ENCODE data around the gene SMC6.

SMC6 gene

DNA sequence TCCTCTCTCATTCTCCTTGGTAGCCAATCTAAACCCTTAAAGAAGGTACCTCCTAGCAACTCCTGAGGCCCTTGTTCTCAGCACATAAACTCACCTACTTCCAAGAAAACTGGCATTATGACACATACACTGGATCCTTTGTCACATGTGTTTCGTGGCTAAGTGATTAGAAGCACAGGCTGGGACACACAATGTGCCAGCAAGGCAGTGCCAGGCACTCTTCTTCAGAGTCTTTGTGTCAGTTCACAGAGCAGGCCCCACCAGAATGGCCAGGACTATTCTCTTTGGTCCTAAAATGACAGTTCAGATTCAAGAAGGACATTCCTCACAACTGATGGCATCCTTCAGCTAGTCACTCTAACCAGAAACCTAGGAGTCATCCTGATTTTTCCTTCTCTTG lies 40.3 kb downstream of the SMC6 start:
- DNase-seq: peak; percentile 32

- DNase-seq: no peak
Measured at GRCh38 chr2:17710547-17711248, 42.9 kb downstream of the SMC6 start.

- DNase-seq: no peak
Measured at GRCh38 chr2:17709897-17710296, 43.7 kb downstream of the SMC6 start.

GRCh38 chr2:17708501-17708900 lies 45.1 kb downstream of the SMC6 start:
- DNase-seq: no peak

DNA sequence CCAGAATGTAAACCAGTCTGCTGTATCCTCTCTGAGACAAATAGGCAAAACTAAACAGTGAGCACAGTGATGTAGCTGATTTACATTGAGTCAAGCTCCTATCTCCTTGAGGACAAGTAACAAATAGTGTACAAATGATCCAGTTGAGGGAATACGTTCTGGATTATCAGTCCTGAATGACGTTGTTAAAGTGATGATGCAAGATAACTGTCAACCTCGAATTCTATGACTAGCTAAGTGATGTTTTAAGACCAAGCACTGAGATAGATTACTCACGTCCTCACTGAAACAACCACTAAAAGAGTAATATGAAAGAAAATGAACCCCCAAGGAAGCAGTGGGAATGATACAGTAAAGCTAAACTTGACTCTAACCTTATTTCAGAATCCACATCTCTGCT lies 46.8 kb downstream of the SMC6 start:
- no peak for DNase-seq

- DNase-seq: no peak
Measured at GRCh38 chr2:17690776-17691175, 62.8 kb downstream of the SMC6 start.

DNA sequence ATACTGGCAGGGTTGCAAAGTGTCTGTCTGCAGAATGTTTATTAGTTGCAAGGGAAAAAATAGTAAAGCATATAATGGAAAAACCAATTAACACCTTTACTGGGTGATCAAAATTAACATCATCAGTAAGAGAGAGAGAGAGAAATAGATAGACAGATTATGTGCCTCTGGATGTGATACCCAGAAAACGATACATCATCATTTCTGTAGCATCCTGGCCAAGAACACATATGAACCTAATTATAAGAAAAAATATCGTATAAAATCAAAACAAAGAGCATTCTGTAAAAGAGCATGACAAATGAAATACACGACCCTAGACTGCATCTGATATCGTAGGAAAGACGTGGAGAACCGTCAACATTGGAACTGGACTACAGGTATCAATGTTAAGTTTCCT lies 64.6 kb downstream of the SMC6 start:
- no peak for DNase-seq

GRCh38 chr2:17688600-17688999 lies 65.0 kb downstream of the SMC6 start:
- DNase-seq: no peak

DNA sequence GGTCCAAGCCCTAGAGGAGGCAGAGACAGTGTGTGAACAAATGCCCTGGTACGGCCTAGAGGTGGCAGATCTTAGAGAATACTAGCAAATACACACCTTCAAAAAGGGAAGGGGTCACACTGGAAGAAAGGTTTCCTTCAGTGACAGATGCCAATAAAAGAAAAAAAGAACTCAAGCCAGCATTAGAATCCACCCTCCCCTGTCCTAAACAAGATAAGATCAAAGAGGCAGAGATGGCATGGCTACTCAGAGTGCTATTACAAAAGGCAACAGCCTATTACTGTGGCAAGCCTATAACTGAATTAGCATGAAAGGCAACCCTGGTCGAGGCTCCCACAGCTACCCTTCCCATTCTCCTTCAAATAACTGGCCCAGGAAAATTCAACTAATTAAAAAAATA lies 69.6 kb downstream of the SMC6 start:
- DNase-seq: no peak

DNA sequence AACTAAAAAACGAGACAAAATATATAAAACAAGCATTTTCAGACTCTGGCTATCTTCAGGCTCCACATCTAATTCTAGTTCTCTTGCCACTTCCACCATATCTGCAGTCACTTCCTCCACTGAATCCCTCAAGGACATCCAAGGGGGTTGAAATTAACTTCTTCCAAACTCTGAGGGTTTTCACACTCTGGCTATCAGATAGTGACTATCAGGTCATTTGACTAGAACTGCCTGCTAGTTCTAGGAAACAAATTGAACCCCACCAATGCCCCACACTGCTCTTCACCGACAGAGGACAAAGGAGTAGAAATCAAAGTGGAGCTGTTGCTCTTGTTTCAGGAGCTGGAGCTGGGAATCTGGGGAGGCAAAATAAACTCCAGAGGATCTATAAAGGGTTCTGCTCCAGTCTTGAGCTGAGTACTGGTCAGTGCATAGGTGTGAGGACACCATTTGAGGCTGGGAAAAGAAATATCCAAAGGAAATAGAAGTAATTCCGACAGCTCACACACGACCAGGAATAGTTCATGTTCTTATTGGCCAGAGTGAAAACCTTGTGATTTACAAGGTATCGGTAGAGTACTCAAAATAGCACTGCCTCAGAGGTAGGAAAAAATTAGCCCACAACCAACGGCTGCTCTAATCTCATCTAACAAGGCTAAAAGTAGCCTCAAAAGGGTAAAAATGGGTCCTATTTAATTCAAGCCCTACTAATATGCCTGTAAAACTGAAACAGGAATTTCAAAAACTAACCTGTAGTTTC lies 71.3 kb downstream of the SMC6 start:
- no peak for DNase-seq

DNA sequence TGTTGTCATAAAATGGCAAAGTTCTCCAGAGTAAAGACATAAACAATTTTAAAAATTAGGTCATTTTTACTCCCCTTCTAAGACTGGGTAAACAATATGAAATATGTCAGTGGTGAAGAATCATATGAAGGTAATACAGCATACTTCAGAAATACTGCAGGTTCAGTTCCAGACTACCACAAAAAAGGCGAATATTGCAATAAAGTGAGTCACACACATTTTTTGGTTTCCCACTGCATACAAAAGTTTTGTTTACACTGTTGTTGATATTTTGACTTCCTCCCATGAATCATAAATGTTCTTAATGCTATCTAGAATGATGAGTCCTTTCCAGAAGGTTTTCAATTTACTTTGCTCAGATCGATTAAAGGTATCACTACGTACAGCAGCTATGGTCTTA lies 73.5 kb downstream of the SMC6 start:
- no peak for DNase-seq

GRCh38 chr2:17674817-17675216 lies 78.8 kb downstream of the SMC6 start:
- DNase-seq: no peak

GRCh38 chr2:17672583-17673317 lies 80.9 kb downstream of the SMC6 start:
- DNase-seq: no peak

GRCh38 chr2:17667898-17668297 lies 85.7 kb downstream of the SMC6 start:
- DNase-seq: no peak

DNA sequence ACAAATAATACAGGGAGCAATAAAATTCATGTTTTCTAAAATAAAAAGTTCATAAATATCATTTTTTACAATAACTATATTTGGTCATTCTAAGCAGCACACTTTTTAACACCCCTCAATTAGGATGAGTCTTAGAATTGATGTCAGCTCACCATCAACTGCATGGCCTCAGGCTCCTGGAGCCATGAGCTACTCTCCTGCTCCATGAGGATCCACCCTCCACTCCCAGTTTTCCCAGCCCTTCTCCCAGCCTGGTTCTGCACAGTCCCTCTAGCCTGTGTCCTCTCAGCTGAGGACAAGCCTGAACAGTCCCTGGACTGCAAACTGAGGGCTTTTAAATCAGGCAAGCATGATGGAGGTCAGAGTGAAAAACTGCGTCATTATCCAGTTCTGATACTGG lies 89.1 kb downstream of the SMC6 start:
- DNase-seq: no peak

- no peak for DNase-seq
Measured at GRCh38 chr2:17662723-17663122, 90.9 kb downstream of the SMC6 start.

- no peak for DNase-seq
Measured at GRCh38 chr2:17661460-17661859, 92.2 kb downstream of the SMC6 start.

DNA sequence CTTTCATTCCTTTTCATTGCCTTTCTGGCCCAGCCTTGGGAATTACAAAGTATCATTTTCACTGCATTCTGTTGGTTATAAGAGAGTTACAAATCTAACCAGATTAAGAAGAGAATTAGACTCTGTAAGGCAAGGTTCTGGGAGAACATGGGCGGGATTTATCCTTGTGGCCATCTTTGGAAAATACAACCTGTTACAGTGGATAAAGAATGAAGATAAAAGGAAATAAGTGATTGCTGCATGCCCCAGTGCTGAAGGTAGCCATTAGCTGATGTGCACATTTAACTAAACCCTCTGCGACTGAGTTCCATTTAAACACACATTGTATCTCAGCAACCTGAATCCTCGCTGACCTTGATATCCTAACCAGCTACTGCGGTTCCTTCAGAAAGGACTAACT lies 93.4 kb downstream of the SMC6 start:
- DNase-seq: no peak

DNA sequence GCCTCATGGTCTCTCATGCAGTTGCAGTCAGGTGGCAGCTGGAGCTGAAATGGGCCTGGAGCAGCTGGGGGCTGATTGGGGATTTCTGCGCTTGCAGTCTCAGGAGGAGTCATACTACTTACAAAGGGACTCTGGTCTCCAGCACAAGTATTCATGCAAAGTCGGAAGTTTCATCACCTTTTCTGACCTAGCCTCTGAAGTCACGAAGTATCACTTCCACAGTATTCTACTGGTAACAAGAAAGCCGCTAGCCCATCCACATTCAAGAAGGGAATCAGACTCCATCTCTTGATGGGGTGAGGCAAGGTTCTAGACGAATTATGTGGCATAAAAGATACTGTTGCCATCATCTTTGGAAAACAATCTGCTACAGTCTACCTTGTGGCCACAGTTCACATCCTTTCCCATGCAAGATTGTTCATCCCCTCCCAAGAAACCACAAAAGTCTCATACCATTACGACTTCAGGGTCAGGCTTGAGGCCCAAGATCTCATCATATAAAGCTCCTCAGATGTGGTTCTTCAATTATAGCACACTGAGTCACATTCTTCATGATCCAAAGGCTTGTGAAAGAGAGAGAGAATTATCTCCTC lies 95.3 kb downstream of the SMC6 start:
- DNase-seq: no peak

DNA sequence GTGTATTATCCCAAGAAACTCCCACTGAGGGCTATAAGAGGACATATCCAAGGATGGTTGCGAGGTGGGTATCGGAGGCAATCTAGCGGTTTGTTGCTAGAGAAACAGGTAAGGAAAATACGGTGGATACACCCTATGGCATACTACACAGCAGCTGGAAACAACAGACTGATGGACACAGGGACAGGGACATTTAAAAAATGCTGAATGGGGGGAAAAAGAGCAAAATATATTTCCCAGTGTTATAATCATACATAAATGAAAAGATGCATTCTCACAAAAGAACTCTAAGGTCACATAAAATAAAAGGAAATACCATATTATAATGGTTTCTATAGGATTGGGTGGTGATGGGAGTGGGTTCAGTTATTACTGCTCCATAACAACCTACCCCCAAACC lies 95.9 kb downstream of the SMC6 start:
- no peak for DNase-seq

GRCh38 chr2:17652681-17653394 lies 100.8 kb downstream of the SMC6 start:
- DNase-seq: no peak

DNA sequence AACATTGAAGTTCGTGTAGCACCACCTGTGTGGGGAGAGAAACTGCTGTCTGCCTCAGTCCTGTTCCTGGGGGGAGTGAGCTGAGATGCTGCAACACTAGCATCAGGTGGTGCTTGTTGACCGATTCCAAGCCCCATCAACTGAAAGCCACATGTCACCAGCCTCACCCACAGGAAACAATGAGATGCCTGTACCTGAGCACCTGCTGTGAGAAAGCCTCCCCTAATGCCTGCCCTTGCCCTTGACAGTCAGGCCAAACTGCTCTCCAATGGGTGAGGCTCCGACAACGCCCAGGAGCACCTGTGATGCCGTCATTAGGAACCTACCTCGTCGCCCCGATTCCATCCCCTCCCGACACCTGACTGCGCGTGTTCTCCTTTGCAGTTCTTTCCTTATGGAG lies 104.6 kb downstream of the SMC6 start:
- no peak for DNase-seq

GRCh38 chr2:17648581-17648980 lies 105.0 kb downstream of the SMC6 start:
- DNase-seq: no peak

Data from midbrain (tissue), 1 donor.